HG03175 (cell line): Measurements from ENCODE around the gene METTL15.
"Not testable (repeated sequence)": the region's sequence is repeated elsewhere in the genome, so short reads cannot be mapped to it uniquely, and the experiment has no call there.

Experiments
- ATAC-seq: cut with Tn5 transposase; IDR thresholded peaks from one replicate; pipeline ENCODE4 v1.9.1; 2021; ENCODE audit warnings: mild to moderate bottlenecking, moderate library complexity; ENCODE audit not compliant: unreplicated experiment

METTL15 gene

DNA sequence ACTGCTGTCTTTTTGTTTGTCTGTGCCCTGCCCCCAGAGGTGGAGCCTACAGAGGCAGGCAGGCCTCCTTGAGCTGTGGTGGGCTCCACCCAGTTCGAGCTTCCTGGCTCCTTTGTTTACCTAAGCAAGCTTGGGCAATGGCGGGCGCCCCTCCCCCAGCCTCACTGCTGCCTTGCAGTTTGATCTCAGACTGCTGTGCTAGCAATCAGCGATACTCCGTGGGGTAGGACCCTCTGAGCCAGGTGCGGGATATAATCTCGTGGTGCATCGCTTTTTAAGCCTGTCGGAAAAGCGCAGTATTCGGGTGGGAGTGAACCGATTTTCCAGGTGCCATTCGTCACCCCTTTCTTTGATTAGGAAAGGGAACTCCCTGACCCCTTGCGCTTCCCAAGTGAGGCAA is 269.9 kb downstream of the METTL15 start:
- ATAC-seq: not testable (repeated sequence)
